GM21528 (cell line): ENCODE data around the gene TRERF1.

Source experiments
- ATAC-seq: cut with Tn5 transposase; IDR thresholded peaks from one replicate; pipeline ENCODE4 v1.9.1; 2021; ENCODE audit warnings: mild to moderate bottlenecking, moderate library complexity; ENCODE audit not compliant: unreplicated experiment, low FRiP score

TRERF1 gene

GRCh38 chr6:42260396-42260888 is 191.3 kb downstream of the TRERF1 start:
- no peak for ATAC-seq

- ATAC-seq, result no peak
These were observed 191.8 kb downstream of the TRERF1 start for GRCh38 chr6:42259841-42260395.

- no peak for ATAC-seq
These were observed 192.4 kb downstream of the TRERF1 start for GRCh38 chr6:42259286-42259685.

- ATAC-seq, result no peak
These were observed 194.1 kb downstream of the TRERF1 start for GRCh38 chr6:42257614-42258013.

- ATAC-seq, result no peak
These were observed 194.7 kb downstream of the TRERF1 start for GRCh38 chr6:42257063-42257462.

- no peak for ATAC-seq
These were observed 196.7 kb downstream of the TRERF1 start for GRCh38 chr6:42255050-42255449.

GRCh38 chr6:42254505-42254904 is 197.2 kb downstream of the TRERF1 start:
- no peak for ATAC-seq

- ATAC-seq, result no peak
These were observed 199.7 kb downstream of the TRERF1 start for GRCh38 chr6:42251911-42252637.

- no peak for ATAC-seq
These were observed 200.2 kb downstream of the TRERF1 start for GRCh38 chr6:42251500-42251899.

GRCh38 chr6:42250274-42250931 is 201.3 kb downstream of the TRERF1 start:
- ATAC-seq, result no peak

- ATAC-seq, result no peak
These were observed 202.4 kb downstream of the TRERF1 start for GRCh38 chr6:42249279-42249678.

- ATAC-seq, result no peak
These were observed 208.7 kb downstream of the TRERF1 start for GRCh38 chr6:42243046-42243445.

GRCh38 chr6:42241915-42242314 is 209.8 kb downstream of the TRERF1 start:
- ATAC-seq, result no peak

- no peak for ATAC-seq
These were observed 211.9 kb downstream of the TRERF1 start for GRCh38 chr6:42239736-42240375.

GRCh38 chr6:42239333-42239732 is 212.4 kb downstream of the TRERF1 start:
- ATAC-seq, result no peak

- ATAC-seq, result no peak
These were observed 213.9 kb downstream of the TRERF1 start for GRCh38 chr6:42237857-42238256.

- ATAC-seq, result no peak
These were observed 214.8 kb downstream of the TRERF1 start for GRCh38 chr6:42236682-42237473.

GRCh38 chr6:42236030-42236429 is 215.7 kb downstream of the TRERF1 start:
- ATAC-seq, result no peak

GRCh38 chr6:42232035-42232434 is 219.7 kb downstream of the TRERF1 start:
- no peak for ATAC-seq
